GM06990 (cell line): ENCODE results near the gene LYRM7.

Experiments used
- DNase-seq: peaks from one replicate; pipeline ENCODE4 v3.0.0-alpha.2; 2011; ENCODE audit not compliant: insufficient read length; ENCODE audit errors: extremely low read depth
- H3K27me3 ChIP-seq: replicated peaks from 2 replicates; pipeline ENCODE4 v1.6.0; 2011; ENCODE audit warnings: low read length; ENCODE audit not compliant: control insufficient read depth, insufficient read depth
- H3K36me3 ChIP-seq: 2 replicates; pipeline ENCODE4 v1.5.1; 2011; ENCODE audit warnings: low read length; ENCODE audit not compliant: control insufficient read depth, insufficient read depth
- H3K4me3 ChIP-seq: replicated peaks from 2 replicates; pipeline ENCODE4 v1.5.1; 2011; ENCODE audit warnings: low read depth, mild to moderate bottlenecking, control low read depth, low read length
- CTCF ChIP-seq: IDR thresholded peaks from 2 replicates; pipeline ENCODE4 v1.5.1; 2011; ENCODE audit warnings: low read length, control low read depth, mild to moderate bottlenecking, inconsistent platforms; ENCODE audit not compliant: insufficient read depth, poor library complexity, severe bottlenecking

Gene LYRM7

GRCh38 chr5:131217791-131218190 is 47.0 kb downstream of the LYRM7 start:
- TF ChIP-seq CTCF, result no peak
- Histone ChIP-seq H3K27me3 (no peaks in the 10 kb centered on the region), H3K4me3 (no peak overlapping the region), H3K36me3 (peaks cover 1% of the 10 kb centered on the region; the same call in 1 of the 2 replicates)
- DNase-seq, result no peak

DNA sequence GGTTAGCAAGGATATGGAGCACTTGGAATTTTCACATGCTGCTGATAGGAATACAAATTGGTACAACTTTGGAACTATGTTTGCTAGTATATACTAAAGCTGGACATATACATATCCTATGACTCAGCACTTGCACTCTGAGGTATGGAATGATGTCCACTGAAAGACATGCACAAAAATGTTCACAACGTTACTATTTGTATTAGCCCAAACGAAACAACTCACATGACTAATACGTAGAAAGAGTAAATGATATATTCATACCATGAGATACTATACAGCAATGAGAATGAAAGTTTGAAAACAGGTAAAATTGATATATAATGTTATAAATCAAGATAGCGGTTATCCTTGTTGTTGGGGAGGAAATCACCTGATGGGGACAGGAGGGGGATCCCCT is 47.6 kb downstream of the LYRM7 start:
- DNase-seq, result peak; percentile 44
- H3K4me3 ChIP-seq, result no peak overlapping the region
- H3K27me3 ChIP-seq, result no peaks in the 10 kb centered on the region
- peaks cover 1% of the 10 kb centered on the region; the same call in 1 of the 2 replicates for H3K36me3 ChIP-seq
- no peak for TF ChIP-seq CTCF

GRCh38 chr5:131220566-131220965 is 49.8 kb downstream of the LYRM7 start:
- DNase-seq, result no peak
- no peak overlapping the region for H3K4me3 ChIP-seq
- H3K27me3 ChIP-seq, result no peaks in the 10 kb centered on the region

DNA sequence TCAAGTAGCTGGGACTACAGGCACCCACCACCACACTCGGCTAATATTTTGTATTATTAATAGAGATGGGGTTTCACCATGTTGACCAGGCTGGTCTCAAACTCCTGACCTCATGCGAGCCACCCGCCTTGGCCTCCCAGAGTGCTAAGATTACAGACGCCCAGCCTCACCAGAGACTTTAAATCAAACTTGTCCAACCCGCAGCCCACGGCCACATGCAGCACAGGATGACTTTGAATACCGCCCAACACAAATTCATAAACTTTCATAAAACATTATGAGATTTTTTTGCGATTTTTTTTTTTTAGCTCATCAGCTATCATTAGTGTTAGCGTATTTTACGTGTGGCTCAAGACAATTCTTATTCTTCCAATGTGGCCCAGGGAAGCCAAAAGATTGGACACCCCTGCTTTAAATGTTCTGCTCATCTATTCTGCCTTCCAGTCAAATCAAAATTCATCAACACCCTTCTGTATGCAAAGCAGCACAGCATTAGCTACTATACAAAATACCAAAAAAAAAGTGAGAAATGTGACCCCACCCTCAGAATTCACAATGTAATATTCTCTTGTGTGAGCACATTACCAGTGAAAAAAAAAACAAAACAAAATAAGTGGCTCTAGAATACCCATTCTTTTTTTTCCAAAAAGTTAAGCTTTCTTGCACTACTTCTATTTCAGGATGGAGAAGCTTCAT is 50.4 kb downstream of the LYRM7 start:
- TF ChIP-seq CTCF, result no peak
- no peak for DNase-seq
- Histone ChIP-seq H3K4me3 (no peak overlapping the region), H3K27me3 (no peaks in the 10 kb centered on the region), H3K36me3 (peaks cover 1% of the 10 kb centered on the region; the same call in 1 of the 2 replicates)

More at GRCh38 chr5:131220566-131220965, 49.8 kb downstream of the LYRM7 start:
- H3K36me3 ChIP-seq, result peaks cover 1% of the 10 kb centered on the region; the same call in 1 of the 2 replicates
- no peak for TF ChIP-seq CTCF

- TF ChIP-seq CTCF, result no peak
Observed at GRCh38 chr5:131221888-131222287, 51.1 kb downstream of the LYRM7 start.

More at GRCh38 chr5:131221888-131222287, 51.1 kb downstream of the LYRM7 start:
- no peak for DNase-seq
- Histone ChIP-seq H3K4me3 (peak overlapping the region; percentile 35), H3K36me3 (peaks cover 1% of the 10 kb centered on the region; the same call in 1 of the 2 replicates), H3K27me3 (no peaks in the 10 kb centered on the region)
